ENCODE results near the gene ROGDI. TPM values are rescaled to one million over a fixed set of nuclear protein-coding genes. Genes with fewer than 3 reads are reported as not detected.

ROGDI gene
- total and polyA plus RNA-seq, 8 donors, result 12.3 to 63.0 (median 13.7) TPM

- WGBS, 2 donors, result 88 to 93% methylated on average over 7 of the region's 7 CpGs
- TF ChIP-seq, protein P1, sequence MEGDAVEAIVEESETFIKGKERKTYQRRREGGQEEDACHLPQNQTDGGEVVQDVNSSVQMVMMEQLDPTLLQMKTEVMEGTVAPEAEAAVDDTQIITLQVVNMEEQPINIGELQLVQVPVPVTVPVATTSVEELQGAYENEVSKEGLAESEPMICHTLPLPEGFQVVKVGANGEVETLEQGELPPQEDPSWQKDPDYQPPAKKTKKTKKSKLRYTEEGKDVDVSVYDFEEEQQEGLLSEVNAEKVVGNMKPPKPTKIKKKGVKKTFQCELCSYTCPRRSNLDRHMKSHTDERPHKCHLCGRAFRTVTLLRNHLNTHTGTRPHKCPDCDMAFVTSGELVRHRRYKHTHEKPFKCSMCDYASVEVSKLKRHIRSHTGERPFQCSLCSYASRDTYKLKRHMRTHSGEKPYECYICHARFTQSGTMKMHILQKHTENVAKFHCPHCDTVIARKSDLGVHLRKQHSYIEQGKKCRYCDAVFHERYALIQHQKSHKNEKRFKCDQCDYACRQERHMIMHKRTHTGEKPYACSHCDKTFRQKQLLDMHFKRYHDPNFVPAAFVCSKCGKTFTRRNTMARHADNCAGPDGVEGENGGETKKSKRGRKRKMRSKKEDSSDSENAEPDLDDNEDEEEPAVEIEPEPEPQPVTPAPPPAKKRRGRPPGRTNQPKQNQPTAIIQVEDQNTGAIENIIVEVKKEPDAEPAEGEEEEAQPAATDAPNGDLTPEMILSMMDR (IDR thresholded peaks at IDR 0.05), result no peak
- FAIRE-seq, result no peak
Observed at GRCh38 chr16:4763791-4764190, 38.6 kb downstream of the ROGDI start.

DNA sequence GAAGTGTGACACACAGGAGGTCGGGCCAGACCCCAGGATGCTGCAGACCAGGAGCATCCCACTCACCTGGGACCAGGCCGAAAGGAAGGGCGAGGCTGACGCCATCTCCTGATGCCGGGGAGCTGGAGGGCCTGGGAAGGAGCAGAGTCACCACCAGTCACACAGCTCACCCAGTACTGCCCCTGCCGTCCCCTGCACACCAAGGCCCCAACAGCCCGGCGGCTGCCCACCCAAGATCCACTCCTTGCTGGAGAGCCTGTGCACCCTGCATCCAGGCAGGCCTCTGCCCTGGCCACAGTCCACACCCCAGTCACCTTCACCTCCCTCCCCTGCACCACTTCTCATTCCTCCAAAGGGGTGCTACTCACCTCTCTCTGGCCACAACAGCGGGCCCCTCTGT, 40.2 kb downstream of the ROGDI start:
- 93 to 97% methylated on average over 8 to 9 of the region's 9 CpGs for WGBS, 2 donors
- H3K4me3 ChIP-seq, result no peak overlapping the region
- ATAC-seq, result no peak
- intact Hi-C loops (cut with DNase I), result no loop called here
- TF ChIP-seq, protein P1 (IDR thresholded peaks at IDR 0.05), result no peak
- peaks cover 0 to 38% (median 14%) of the 10 kb centered on the region in 3 donors for H3K36me3 ChIP-seq
- no peak for FAIRE-seq
- H3K4me1 ChIP-seq, result peaks cover 0 to 12% (median 11%) of the 10 kb centered on the region in 3 donors
- H3K9me3 ChIP-seq, result no peaks in the 10 kb centered on the region
- DNase-seq, result no peak
- H3K27me3 ChIP-seq, result no peaks in the 10 kb centered on the region
- no peak overlapping the region for H3K27ac ChIP-seq

More at GRCh38 chr16:4763791-4764190, 38.6 kb downstream of the ROGDI start:
- Histone ChIP-seq H3K4me1 (peaks cover 0 to 18% (median 12%) of the 10 kb centered on the region in 3 donors), H3K36me3 (peaks cover 0 to 32% (median 13%) of the 10 kb centered on the region in 3 donors), H3K27me3 (no peaks in the 10 kb centered on the region), H3K9me3 (no peaks in the 10 kb centered on the region), H3K27ac (no peak overlapping the region), H3K4me3 (no peak overlapping the region)
- intact Hi-C loops (cut with DNase I), result no loop called here
- DNase-seq (no peak), ATAC-seq (no peak)

- Histone ChIP-seq H3K36me3 (peaks cover 0 to 38% (median 16%) of the 10 kb centered on the region in 3 donors), H3K9me3 (no peaks in the 10 kb centered on the region), H3K27me3 (no peaks in the 10 kb centered on the region), H3K4me1 (peaks cover 0 to 3% (median 3%) of the 10 kb centered on the region in 3 donors), H3K27ac (no peak overlapping the region), H3K4me3 (no peak overlapping the region)
- intact Hi-C loops (cut with DNase I), result no loop called here
- TF ChIP-seq, protein P1 (IDR thresholded peaks at IDR 0.05), result no peak
- FAIRE-seq (no peak), ATAC-seq (no peak), DNase-seq (no peak)
- WGBS, 2 donors, result 91 to 95% methylated on average over 23 of the region's 23 CpGs
Observed at GRCh38 chr16:4760221-4760910, 42.1 kb downstream of the ROGDI start.

DNA sequence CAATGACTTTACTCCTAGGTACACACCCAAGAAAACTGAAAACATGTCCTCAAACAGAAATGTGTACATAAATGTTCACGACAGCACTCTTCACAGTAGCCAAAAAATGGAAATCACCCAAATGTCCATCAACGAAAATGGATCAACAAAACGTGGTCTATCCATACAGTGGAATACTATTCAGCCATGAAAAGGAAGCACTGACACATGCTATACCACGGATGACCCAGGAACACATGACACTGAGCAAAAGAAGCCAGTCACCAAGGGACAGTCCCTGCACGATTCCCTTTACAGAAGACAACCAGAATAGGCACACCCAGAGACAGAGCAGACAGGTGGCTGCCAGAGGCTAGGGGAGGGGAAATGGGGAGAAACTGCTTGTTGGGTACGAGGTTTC, 46.7 kb downstream of the ROGDI start:
- H3K9me3 ChIP-seq, result no peaks in the 10 kb centered on the region
- 95 to 97% methylated on average over 6 of the region's 6 CpGs for WGBS, 2 donors
- FAIRE-seq, result no peak
- ATAC-seq, result no peak
- intact Hi-C loops (cut with DNase I), result no loop called here
- peaks cover 3 to 47% (median 18%) of the 10 kb centered on the region in 3 donors for H3K36me3 ChIP-seq
- no peaks in the 10 kb centered on the region for H3K4me1 ChIP-seq
- no peak overlapping the region for H3K27ac ChIP-seq
- no peak overlapping the region for H3K4me3 ChIP-seq
- TF ChIP-seq, protein P1 (IDR thresholded peaks at IDR 0.05), result no peak
- H3K27me3 ChIP-seq, result no peaks in the 10 kb centered on the region
- no peak for DNase-seq

DNA sequence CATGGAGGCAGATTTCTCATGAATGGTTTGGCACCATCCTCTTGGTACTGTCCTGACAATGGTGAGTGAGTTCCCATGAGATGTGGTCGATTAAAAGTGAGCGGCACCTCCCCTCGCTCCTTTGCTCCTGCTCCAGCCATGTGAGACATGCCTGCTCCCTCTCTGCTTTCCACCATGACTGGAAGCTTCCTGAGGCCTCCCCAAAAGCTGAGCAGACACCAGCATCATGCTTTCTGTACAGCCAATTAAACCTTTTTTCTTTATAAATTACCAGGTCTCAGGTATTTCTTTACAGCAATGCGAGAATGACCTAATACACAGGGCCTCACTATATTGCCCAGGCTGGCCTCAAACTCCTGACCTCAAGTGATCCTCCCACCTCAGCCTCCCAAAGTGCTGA, 47.6 kb downstream of the ROGDI start:
- TF ChIP-seq, protein P1 (IDR thresholded peaks at IDR 0.05), result no peak
- DNase-seq (no peak), FAIRE-seq (no peak), ATAC-seq (no peak)
- no peak overlapping the region for H3K4me3 ChIP-seq
- 95 to 97% methylated on average over 4 of the region's 4 CpGs for WGBS, 2 donors
- intact Hi-C loops (cut with DNase I), result no loop called here
- no peaks in the 10 kb centered on the region for H3K27me3 ChIP-seq
- H3K36me3 ChIP-seq, result peaks cover 3 to 39% (median 11%) of the 10 kb centered on the region in 3 donors
- H3K9me3 ChIP-seq, result no peaks in the 10 kb centered on the region
- no peaks in the 10 kb centered on the region for H3K4me1 ChIP-seq
- no peak overlapping the region for H3K27ac ChIP-seq

Measured in pancreas (tissue), 10 donors.